Tibial nerve (tissue), 4 donors: ENCODE data around the gene CLEC9A. TPM values are rescaled to one million over a fixed set of nuclear protein-coding genes. Genes with fewer than 3 reads are reported as not detected.

Experiments
- DNase-seq, 2 donors: peaks; one replicate each; pipeline ENCODE4 v3.0.0-alpha.2; 2019; ENCODE audit warnings: low spot score in 2 of 2
- H3K27ac ChIP-seq, 4 donors: fragments of 200-600 bp; sonication (generic) in 3 of 4; one replicate each; pipeline ENCODE4 v1.5.1; 2017 to 2019; ENCODE audit warnings: mild to moderate bottlenecking in 1 of 4
- H3K27me3 ChIP-seq, 2 donors: fragments of 200-600 bp; sonication (generic) in 1 of 2; one replicate each; pipeline versions ENCODE4 v1.5.1 to v1.6.0; 2017 to 2019
- H3K36me3 ChIP-seq, 3 donors: fragments of 200-600 bp; sonication (generic); one replicate each; pipeline ENCODE4 v1.5.1; 2018 to 2019
- H3K4me1 ChIP-seq, 4 donors: fragments of 200-600 bp; sonication (generic) in 3 of 4; one replicate each; pipeline ENCODE4 v1.5.1; 2017 to 2019
- H3K4me3 ChIP-seq, 4 donors: fragments of 200-600 bp; sonication (generic) in 3 of 4; one replicate each; pipeline ENCODE4 v1.5.1; 2017 to 2019; ENCODE audit warnings: mild to moderate bottlenecking in 1 of 4, moderate library complexity in 1 of 4
- H3K9me3 ChIP-seq, 4 donors: fragments of 200-600 bp; sonication (generic) in 3 of 4; one replicate each; pipeline ENCODE4 v1.5.1; 2017 to 2019
- CTCF ChIP-seq, 5 experiments: fragments of 200-600 bp in 3 of 5; fragments of 450-650 bp in 2 of 5; sonication (generic) in 3 of 5; IDR thresholded peaks; one replicate each; pipeline ENCODE4 v1.5.1; 2016 to 2019; ENCODE audit warnings: antibody characterized with exemption in 5 of 5, mild to moderate bottlenecking in 3 of 5, moderate library complexity in 2 of 5
- EP300 ChIP-seq, 2 donors: sonication (generic); formaldehyde crosslinking; IDR thresholded peaks; one replicate each; pipeline ENCODE4 v1.6.1; 2017; ENCODE audit warnings: antibody characterized with exemption in 2 of 2, mild to moderate bottlenecking in 1 of 2
- POLR2A ChIP-seq, 2 donors: fragments of 450-650 bp; IDR thresholded peaks; one replicate each; pipeline ENCODE4 v1.6.1; 2017; ENCODE audit warnings: antibody characterized with exemption in 2 of 2, mild to moderate bottlenecking in 2 of 2, moderate library complexity in 2 of 2
- WGBS, 2 donors: methylation state at CpG; one replicate each; pipeline ENCODE4 v1.1.5; 2018; 5-methylcytosine and 5-hydroxymethylcytosine counted together
- total RNA-seq, 4 donors: library from RNA; depleted of rRNA; stranded (reverse); fragments of >200 nt; gene quantifications; one replicate each; pipeline ENCODE4 v1.1.0, GENCODE V29; 2016

CLEC9A gene
- total RNA-seq, 4 donors from 2014 or later, result 0.21 TPM; not detected in 3

GRCh38 chr12:10069976-10070375 lies 39.5 kb downstream of the CLEC9A start:
- peak overlapping the region in 1 of 4 donors; percentile 76 for H3K27ac ChIP-seq
- 22 to 24% methylated on average over 3 of the region's 3 CpGs for WGBS, 2 donors

GRCh38 chr12:10070380-10070779 lies 39.9 kb downstream of the CLEC9A start:
- Histone ChIP-seq H3K9me3 (no peaks in the 10 kb centered on the region), H3K36me3 (peaks cover 0 to 6% (median 0%) of the 10 kb centered on the region in 3 donors), H3K4me1 (peaks cover 0 to 23% (median 3%) of the 10 kb centered on the region in 4 donors), H3K27me3 (no peaks in the 10 kb centered on the region), H3K27ac (no peak overlapping the region), H3K4me3 (no peak overlapping the region)
- no peak for DNase-seq
- WGBS, 2 donors, result 95 to 97% methylated on average over 4 of the region's 4 CpGs
- TF ChIP-seq POLR2A (IDR thresholded peaks at IDR 0.05) (no peak), CTCF (IDR thresholded peaks at IDR 0.05) (no peak), EP300 (IDR thresholded peaks at IDR 0.05) (no peak)

More at GRCh38 chr12:10069976-10070375, 39.5 kb downstream of the CLEC9A start:
- Histone ChIP-seq H3K9me3 (no peaks in the 10 kb centered on the region), H3K4me1 (peaks cover 0 to 23% (median 3%) of the 10 kb centered on the region in 4 donors), H3K4me3 (no peak overlapping the region), H3K36me3 (peaks cover 0 to 6% (median 0%) of the 10 kb centered on the region in 3 donors), H3K27me3 (no peaks in the 10 kb centered on the region)
- DNase-seq, result no peak
- TF ChIP-seq CTCF (IDR thresholded peaks at IDR 0.05), result no peak
- TF ChIP-seq POLR2A (IDR thresholded peaks at IDR 0.05), result no peak
- TF ChIP-seq EP300 (IDR thresholded peaks at IDR 0.05), result no peak

GRCh38 chr12:10072131-10072530 lies 41.6 kb downstream of the CLEC9A start:
- H3K27ac ChIP-seq, result no peak overlapping the region
- H3K27me3 ChIP-seq, result no peaks in the 10 kb centered on the region
- peaks cover 0 to 6% (median 0%) of the 10 kb centered on the region in 3 donors for H3K36me3 ChIP-seq
- DNase-seq, result no peak
- WGBS, 2 donors, result 93 to 97% methylated on average over 2 of the region's 2 CpGs
- H3K4me3 ChIP-seq, result no peak overlapping the region
- H3K9me3 ChIP-seq, result no peaks in the 10 kb centered on the region
- TF ChIP-seq POLR2A (IDR thresholded peaks at IDR 0.05), result no peak
- TF ChIP-seq EP300 (IDR thresholded peaks at IDR 0.05), result no peak
- TF ChIP-seq CTCF (IDR thresholded peaks at IDR 0.05), result no peak
- H3K4me1 ChIP-seq, result peaks cover 0 to 11% (median 3%) of the 10 kb centered on the region in 4 donors

GRCh38 chr12:10073261-10073660 lies 42.8 kb downstream of the CLEC9A start:
- no peak overlapping the region for H3K4me3 ChIP-seq
- no peak overlapping the region for H3K27ac ChIP-seq
- H3K27me3 ChIP-seq, result no peaks in the 10 kb centered on the region
- 96 to 97% methylated on average over 5 of the region's 5 CpGs for WGBS, 2 donors
- H3K36me3 ChIP-seq, result peaks cover 0 to 6% (median 0%) of the 10 kb centered on the region in 3 donors
- H3K9me3 ChIP-seq, result no peaks in the 10 kb centered on the region
- no peak for DNase-seq
- H3K4me1 ChIP-seq, result peaks cover 0 to 6% (median under 1%) of the 10 kb centered on the region in 4 donors
- no peak for TF ChIP-seq CTCF (IDR thresholded peaks at IDR 0.05)
- no peak for TF ChIP-seq EP300 (IDR thresholded peaks at IDR 0.05)
- TF ChIP-seq POLR2A (IDR thresholded peaks at IDR 0.05), result no peak

GRCh38 chr12:10075451-10075850 lies 45.0 kb downstream of the CLEC9A start:
- Histone ChIP-seq H3K4me1 (no peaks in the 10 kb centered on the region), H3K27me3 (no peaks in the 10 kb centered on the region), H3K27ac (no peak overlapping the region), H3K4me3 (no peak overlapping the region), H3K9me3 (no peaks in the 10 kb centered on the region), H3K36me3 (peaks cover 0 to 6% (median 0%) of the 10 kb centered on the region in 3 donors)
- no peak for TF ChIP-seq CTCF (IDR thresholded peaks at IDR 0.05)
- TF ChIP-seq POLR2A (IDR thresholded peaks at IDR 0.05), result no peak
- TF ChIP-seq EP300 (IDR thresholded peaks at IDR 0.05), result no peak
- DNase-seq, result no peak
